Measurements from ENCODE around the gene DOCK3. TPM values are rescaled to one million over a fixed set of nuclear protein-coding genes. Genes with fewer than 3 reads are reported as not detected.

Gene DOCK3
- polyA plus RNA-seq, 2 of the 4 experiments (the other 2 are of a cell fraction) = 0.40 to 0.46 TPM

- CTCF ChIA-PET = no interaction called here
- no peak for ATAC-seq
Observed at GRCh38 chr3:51224283-51224682, 549.6 kb downstream of the DOCK3 start.

GRCh38 chr3:51224843-51225242, 550.1 kb downstream of the DOCK3 start:
- no peak for TF ChIP-seq JUN (IDR thresholded peaks at IDR 0.05)
- no peak for TF ChIP-seq CHD2 (IDR thresholded peaks at IDR 0.05; ENCODE audit: low read length, partially characterized antibody)
- TF ChIP-seq CTCF (IDR thresholded peaks at IDR 0.05) = no peak
- no peak for TF ChIP-seq EP300 (IDR thresholded peaks at IDR 0.05)
- no peak for TF ChIP-seq ATOH8 (CRISPR knock-in tag; IDR thresholded peaks at IDR 0.05; ENCODE audit: low read depth)
- TF ChIP-seq ZNF302 (CRISPR knock-in tag; IDR thresholded peaks at IDR 0.05) = no peak
- no peak for TF ChIP-seq MAFK (IDR thresholded peaks at IDR 0.05; ENCODE audit: partially characterized antibody)
- no peak for TF ChIP-seq ZFP36 (IDR thresholded peaks at IDR 0.05; ENCODE audit: borderline replicate concordance, partially characterized antibody)
- Histone ChIP-seq H3K27ac (no peak overlapping the region), H3K4me3 (no peak overlapping the region), H3K4me1 (no peaks in the 10 kb centered on the region), H3K4me2 (no peak overlapping the region), H3K9me3 (no peaks in the 10 kb centered on the region)
- ATAC-seq (no peak), FAIRE-seq (no peak), DNase-seq (ENCODE audit: low read depth in 1 of 2, low spot score in 1 of 2) (no peak)
- WGBS (ENCODE audit: missing lambda C conversion rate) = 0% methylated on average over 1 of the region's 1 CpG
- CTCF ChIA-PET = no interaction called here
- POLR2A ChIA-PET = no interaction called here

More at GRCh38 chr3:51224283-51224682, 549.6 kb downstream of the DOCK3 start:
- H3K4me2 ChIP-seq = no peak overlapping the region
- DNase-seq (ENCODE audit: low read depth in 1 of 2, low spot score in 1 of 2) (no peak), FAIRE-seq (no peak)
- POLR2A ChIA-PET = no interaction called here
- H3K4me1 ChIP-seq = no peaks in the 10 kb centered on the region
- H3K27ac ChIP-seq = no peak overlapping the region
- H3K4me3 ChIP-seq = no peak overlapping the region
- WGBS (ENCODE audit: missing lambda C conversion rate) = 0% methylated on average over 1 of the region's 1 CpG
- TF ChIP-seq HEYL (CRISPR knock-in tag; IDR thresholded peaks at IDR 0.05) = no peak
- no peak for TF ChIP-seq CBX2 (IDR thresholded peaks at IDR 0.05; ENCODE audit: borderline replicate concordance, low read depth)
- no peaks in the 10 kb centered on the region for H3K9me3 ChIP-seq

GRCh38 chr3:51242939-51243338, 568.2 kb downstream of the DOCK3 start:
- DNase-seq (ENCODE audit: low read depth in 1 of 2, low spot score in 1 of 2) = no peak
- no peak overlapping the region for H3K4me2 ChIP-seq
- TF ChIP-seq FOXS1 (CRISPR knock-in tag; IDR thresholded peaks at IDR 0.05) (no peak), KDM5A (IDR thresholded peaks at IDR 0.05) (no peak), ZC3H11A (IDR thresholded peaks at IDR 0.05) (no peak), RARB (CRISPR knock-in tag; IDR thresholded peaks at IDR 0.05) (no peak), REST (IDR thresholded peaks at IDR 0.05) (no peak), JUNB (IDR thresholded peaks at IDR 0.05) (no peak), EHF (CRISPR knock-in tag; IDR thresholded peaks at IDR 0.05) (no peak), CEBPB (IDR thresholded peaks at IDR 0.05) (no peak), USF2 (IDR thresholded peaks at IDR 0.05) (no peak), ESRRA (IDR thresholded peaks at IDR 0.05; ENCODE audit: borderline replicate concordance, low read length) (no peak), HES2 (IDR thresholded peaks at IDR 0.05) (no peak), SMC3 (IDR thresholded peaks at IDR 0.05) (no peak), POLR2AphosphoS2 (conservative IDR thresholded peaks at IDR 0.05; ENCODE audit: low read length) (no peak)
- CTCF ChIA-PET = no interaction called here
- no peak overlapping the region for H3K27ac ChIP-seq
- H3K9me3 ChIP-seq = no peaks in the 10 kb centered on the region
- no peak overlapping the region for H3K4me3 ChIP-seq
- H3K4me1 ChIP-seq = no peaks in the 10 kb centered on the region
- WGBS (ENCODE audit: missing lambda C conversion rate) = 13% methylated on average over 2 of the region's 3 CpGs
- no peak for ATAC-seq
- POLR2A ChIA-PET = no interaction called here
- no peak for FAIRE-seq

Measured in A549 (cell line).